ENCODE results near the gene ERICH6B.

ERICH6B gene

GRCh38 chr13:45594227-45594626 is 21.3 kb downstream of the ERICH6B start:
- Histone ChIP-seq H3F3A (ENCODE audit: control insufficient read depth, insufficient read depth) (no peaks in the 10 kb centered on the region), H3K4me1 (ENCODE audit: control insufficient read depth, low read length) (no peaks in the 10 kb centered on the region), H3K36me3 (ENCODE audit: control insufficient read depth, low read length) (no peaks in the 10 kb centered on the region), H3K4me3 (ENCODE audit: low read length) (no peak overlapping the region), H3K79me2 (ENCODE audit: control insufficient read depth, low read length) (no peaks in the 10 kb centered on the region), H3K27me3 (ENCODE audit: control insufficient read depth, low read length) (no peaks in the 10 kb centered on the region), H3K4me2 (ENCODE audit: low read length) (no peak overlapping the region), H3K9me3 (ENCODE audit: control insufficient read depth, insufficient read depth, low read length) (no peaks in the 10 kb centered on the region), H3K27ac (ENCODE audit: low read depth, low read length) (no peak overlapping the region), H3K9me2 (replicated peaks; ENCODE audit: control insufficient read depth, low read length) (no peaks in the 10 kb centered on the region), H4K20me1 (ENCODE audit: control insufficient read depth, insufficient read depth, low read depth, low read length) (no peaks in the 10 kb centered on the region)
- TF ChIP-seq, protein P1, sequence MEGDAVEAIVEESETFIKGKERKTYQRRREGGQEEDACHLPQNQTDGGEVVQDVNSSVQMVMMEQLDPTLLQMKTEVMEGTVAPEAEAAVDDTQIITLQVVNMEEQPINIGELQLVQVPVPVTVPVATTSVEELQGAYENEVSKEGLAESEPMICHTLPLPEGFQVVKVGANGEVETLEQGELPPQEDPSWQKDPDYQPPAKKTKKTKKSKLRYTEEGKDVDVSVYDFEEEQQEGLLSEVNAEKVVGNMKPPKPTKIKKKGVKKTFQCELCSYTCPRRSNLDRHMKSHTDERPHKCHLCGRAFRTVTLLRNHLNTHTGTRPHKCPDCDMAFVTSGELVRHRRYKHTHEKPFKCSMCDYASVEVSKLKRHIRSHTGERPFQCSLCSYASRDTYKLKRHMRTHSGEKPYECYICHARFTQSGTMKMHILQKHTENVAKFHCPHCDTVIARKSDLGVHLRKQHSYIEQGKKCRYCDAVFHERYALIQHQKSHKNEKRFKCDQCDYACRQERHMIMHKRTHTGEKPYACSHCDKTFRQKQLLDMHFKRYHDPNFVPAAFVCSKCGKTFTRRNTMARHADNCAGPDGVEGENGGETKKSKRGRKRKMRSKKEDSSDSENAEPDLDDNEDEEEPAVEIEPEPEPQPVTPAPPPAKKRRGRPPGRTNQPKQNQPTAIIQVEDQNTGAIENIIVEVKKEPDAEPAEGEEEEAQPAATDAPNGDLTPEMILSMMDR (IDR thresholded peaks at IDR 0.05; ENCODE audit: low read depth, low read length, poor library complexity, severe bottlenecking) = no peak
- no peak for TF ChIP-seq EZH2phosphoT487 (IDR thresholded peaks at IDR 0.05; ENCODE audit: borderline replicate concordance, low read length)

DNA sequence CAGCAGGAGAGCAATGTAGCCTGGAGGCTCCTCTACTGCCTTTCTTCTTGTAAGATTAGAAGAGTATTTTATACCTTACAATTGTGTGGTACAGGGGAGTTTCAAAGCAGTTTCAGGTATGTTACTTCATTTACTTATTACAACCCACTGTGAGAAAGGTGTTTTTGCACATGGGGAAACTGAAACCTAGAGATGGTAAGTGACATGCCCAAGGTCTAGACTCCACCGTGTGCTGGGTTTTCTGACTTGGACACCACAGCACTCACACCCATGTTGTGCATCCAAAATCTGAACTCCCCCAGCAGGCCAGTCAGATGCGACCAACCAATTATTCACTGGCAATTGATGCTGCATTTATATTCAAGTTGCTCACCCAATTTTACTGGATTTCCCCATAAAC is 22.8 kb downstream of the ERICH6B start:
- no peaks in the 10 kb centered on the region for H4K20me1 ChIP-seq (ENCODE audit: control insufficient read depth, insufficient read depth, low read depth, low read length)

GRCh38 chr13:45590066-45590465 is 25.5 kb downstream of the ERICH6B start:
- no peaks in the 10 kb centered on the region for H3K4me1 ChIP-seq (ENCODE audit: control insufficient read depth, low read length)
- H3K36me3 ChIP-seq (ENCODE audit: control insufficient read depth, low read length) = no peaks in the 10 kb centered on the region

More for the DNA sequence above, 22.8 kb downstream of the ERICH6B start:
- no peak overlapping the region for H3K4me3 ChIP-seq (ENCODE audit: low read length)
- no peak overlapping the region for H3K27ac ChIP-seq (ENCODE audit: low read depth, low read length)
- H3K4me1 ChIP-seq (ENCODE audit: control insufficient read depth, low read length) = no peaks in the 10 kb centered on the region
- H3K4me2 ChIP-seq (ENCODE audit: low read length) = no peak overlapping the region
- H3K9me3 ChIP-seq (ENCODE audit: control insufficient read depth, insufficient read depth, low read length) = no peaks in the 10 kb centered on the region
- no peaks in the 10 kb centered on the region for H3K79me2 ChIP-seq (ENCODE audit: control insufficient read depth, low read length)
- H3F3A ChIP-seq (ENCODE audit: control insufficient read depth, insufficient read depth) = no peaks in the 10 kb centered on the region
- no peaks in the 10 kb centered on the region for H3K27me3 ChIP-seq (ENCODE audit: control insufficient read depth, low read length)
- H3K36me3 ChIP-seq (ENCODE audit: control insufficient read depth, low read length) = no peaks in the 10 kb centered on the region
- H3K9me2 ChIP-seq (replicated peaks; ENCODE audit: control insufficient read depth, low read length) = no peaks in the 10 kb centered on the region
- no peak for TF ChIP-seq EZH2phosphoT487 (IDR thresholded peaks at IDR 0.05; ENCODE audit: borderline replicate concordance, low read length)

DNA sequence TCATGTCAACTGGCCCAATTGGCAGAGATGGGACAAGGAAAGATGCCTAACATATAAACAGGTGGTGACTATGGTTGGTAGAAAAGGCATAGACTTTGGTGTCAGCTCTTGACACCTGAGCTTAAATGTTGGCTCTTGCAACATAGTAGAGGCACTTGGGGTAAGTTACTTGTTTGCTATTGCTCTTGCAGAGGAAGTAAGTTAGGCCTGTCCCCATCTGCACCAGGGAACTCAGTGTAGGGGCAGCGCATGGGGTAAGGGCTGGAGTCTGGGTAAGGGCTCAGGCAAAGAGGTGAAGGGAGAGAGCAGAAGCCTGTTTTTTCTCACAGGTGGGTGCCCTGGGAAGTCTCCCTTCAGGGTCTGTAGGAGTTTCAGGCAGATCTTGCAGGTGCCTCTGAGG is 27.6 kb downstream of the ERICH6B start:
- Histone ChIP-seq H3K4me3 (ENCODE audit: low read length) (no peak overlapping the region), H3K27ac (ENCODE audit: low read depth, low read length) (no peak overlapping the region), H3K4me2 (ENCODE audit: low read length) (no peak overlapping the region), H3F3A (ENCODE audit: control insufficient read depth, insufficient read depth) (no peaks in the 10 kb centered on the region), H3K36me3 (ENCODE audit: control insufficient read depth, low read length) (no peaks in the 10 kb centered on the region), H3K27me3 (ENCODE audit: control insufficient read depth, low read length) (no peaks in the 10 kb centered on the region), H3K79me2 (ENCODE audit: control insufficient read depth, low read length) (no peaks in the 10 kb centered on the region), H3K9me3 (ENCODE audit: control insufficient read depth, insufficient read depth, low read length) (no peaks in the 10 kb centered on the region), H3K9me2 (replicated peaks; ENCODE audit: control insufficient read depth, low read length) (no peaks in the 10 kb centered on the region), H4K20me1 (ENCODE audit: control insufficient read depth, insufficient read depth, low read depth, low read length) (no peaks in the 10 kb centered on the region), H3K4me1 (ENCODE audit: control insufficient read depth, low read length) (no peaks in the 10 kb centered on the region)
- TF ChIP-seq, protein P1 (IDR thresholded peaks at IDR 0.05; ENCODE audit: low read depth, low read length, poor library complexity, severe bottlenecking) = no peak
- TF ChIP-seq EZH2phosphoT487 (IDR thresholded peaks at IDR 0.05; ENCODE audit: borderline replicate concordance, low read length) = no peak

More at GRCh38 chr13:45590066-45590465, 25.5 kb downstream of the ERICH6B start:
- Histone ChIP-seq H3K27me3 (ENCODE audit: control insufficient read depth, low read length) (no peaks in the 10 kb centered on the region), H3K9me2 (replicated peaks; ENCODE audit: control insufficient read depth, low read length) (no peaks in the 10 kb centered on the region), H3K27ac (ENCODE audit: low read depth, low read length) (no peak overlapping the region), H3K4me2 (ENCODE audit: low read length) (no peak overlapping the region), H3K79me2 (ENCODE audit: control insufficient read depth, low read length) (no peaks in the 10 kb centered on the region), H4K20me1 (ENCODE audit: control insufficient read depth, insufficient read depth, low read depth, low read length) (no peaks in the 10 kb centered on the region), H3F3A (ENCODE audit: control insufficient read depth, insufficient read depth) (no peaks in the 10 kb centered on the region), H3K9me3 (ENCODE audit: control insufficient read depth, insufficient read depth, low read length) (no peaks in the 10 kb centered on the region), H3K4me3 (ENCODE audit: low read length) (no peak overlapping the region)
- TF ChIP-seq, protein P1 (IDR thresholded peaks at IDR 0.05; ENCODE audit: low read depth, low read length, poor library complexity, severe bottlenecking) = no peak
- TF ChIP-seq EZH2phosphoT487 (IDR thresholded peaks at IDR 0.05; ENCODE audit: borderline replicate concordance, low read length) = no peak
